Nasal cavity respiratory epithelium epithelial cell of viscerocranial mucosa (primary cell): Measurements from ENCODE around the gene MTO1. TPM values are rescaled to one million over a fixed set of nuclear protein-coding genes. Genes with fewer than 3 reads are reported as not detected.

ENCODE experiments used
- total RNA-seq: library from RNA; depleted of rRNA; stranded (reverse); fragments of >200 nt; gene quantifications from 2 replicates; pipeline ENCODE4 v1.2.3, GENCODE V29; 2014

Gene MTO1
- 39.0 and 66.6 TPM in 2 replicates for total RNA-seq

GRCh38 chr6:73461537-73462350 is at the start of gene MTO1:
Gene MTO1, plus strand, starts transcription at chr6:73461737. Its CDS starts 118 bp downstream, at chr6:73461855.

GRCh38 chr6:73452107-73452461 is 9.5 kb upstream of the MTO1 start, which contains the start of gene CGAS:
Gene CGAS, minus strand, starts transcription at chr6:73452297. Its CDS starts 116 bp downstream, at chr6:73452181.

GRCh38 chr6:73520688-73521350 is 59.3 kb downstream of the MTO1 start, which contains the start of gene EEF1A1:
Gene EEF1A1, minus strand, starts transcription at chr6:73521032. Its CDS starts 1,006 bp downstream, at chr6:73520026.

Other genes starting within 250 kb of the MTO1 start
- not detected in 2 replicates for gene KHDC1L, start 236.2 kb upstream of the MTO1 start, total RNA-seq
- 0.68 and 1.7 TPM in 2 replicates for gene KHDC1, start 198.5 kb upstream of the MTO1 start, total RNA-seq
- gene DPPA5, start 107.5 kb upstream of the MTO1 start, total RNA-seq, result not detected in 2 replicates
- gene KHDC3L, start 99.1 kb upstream of the MTO1 start, total RNA-seq, result not detected in 2 replicates
- 0.14 TPM in 1 of 2 replicates, not detected in the other for gene OOEP, start 91.8 kb upstream of the MTO1 start, total RNA-seq
- gene DDX43, start 66.9 kb upstream of the MTO1 start, total RNA-seq, result 0.34 and 1.00 TPM in 2 replicates
- 5.6 and 11.3 TPM in 2 replicates for gene CGAS, start 9.4 kb upstream of the MTO1 start, total RNA-seq
- 27,669 and 43,167 TPM in 2 replicates for gene EEF1A1, start 59.3 kb downstream of the MTO1 start, total RNA-seq
- 17.7 and 20.5 TPM in 2 replicates for gene SLC17A5, start 192.3 kb downstream of the MTO1 start, total RNA-seq
- 26.3 and 152 TPM in 2 replicates for gene CD109, start 234.5 kb downstream of the MTO1 start, total RNA-seq